GM12878 (cell line): ENCODE data around the gene MAP3K5.

Experiments
- CTCF ChIP-seq, 3 experiments: IDR thresholded peaks in 2 of 3; conservative IDR thresholded peaks in 1 of 3; 2 replicates each; pipeline ENCODE4 v1.5.1; 2011; ENCODE audit warnings: low read depth in 3 of 3, low read length in 3 of 3, mild to moderate bottlenecking in 3 of 3, control low read depth in 2 of 3, moderate library complexity in 2 of 3, inconsistent platforms in 1 of 3, mixed read lengths in 1 of 3; ENCODE audit not compliant: control insufficient read depth in 2 of 3, insufficient read depth in 1 of 3; ENCODE audit errors: extremely low read depth in 1 of 3
- ZNF622 ChIP-seq: fragments of 450-650 bp; IDR thresholded peaks from 2 replicates; pipeline ENCODE4 v1.6.1; 2017; ENCODE audit warnings: mild to moderate bottlenecking, inconsistent platforms
- TF ChIP-seq, protein P1 (sequence below): IDR thresholded peaks from 2 replicates; pipeline ENCODE4 v1.6.1; 2011; ENCODE audit warnings: low read depth, mild to moderate bottlenecking, low read length, moderate library complexity, borderline replicate concordance; ENCODE audit errors: extremely low read depth

GRCh38 chr6:136651982-136652381 is 140.3 kb downstream of the MAP3K5 start:
- TF ChIP-seq ZNF622 (no peak), CTCF (IDR thresholded peaks at IDR 0.05 in 2 of 3, conservative IDR thresholded peaks at IDR 0.05 in 1 of 3; ENCODE audit: control insufficient read depth in 2 of 3, extremely low read depth in 1 of 3, insufficient read depth in 1 of 3, low read depth in 3 of 3, low read length in 3 of 3) (no peak)
- TF ChIP-seq, protein P1, sequence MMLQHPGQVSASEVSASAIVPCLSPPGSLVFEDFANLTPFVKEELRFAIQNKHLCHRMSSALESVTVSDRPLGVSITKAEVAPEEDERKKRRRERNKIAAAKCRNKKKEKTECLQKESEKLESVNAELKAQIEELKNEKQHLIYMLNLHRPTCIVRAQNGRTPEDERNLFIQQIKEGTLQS, result no peak
